SK-N-SH (cell line): ENCODE results near the gene KIF18B. TPM values are rescaled to one million over a fixed set of nuclear protein-coding genes. Genes with fewer than 3 reads are reported as not detected.

Source experiments
- CTCF ChIA-PET: fragments of 300-600, 350-600 bp; formaldehyde crosslinking; extraction: SDS; loops from one replicate; lab custom pipeline; 2021; lab: Yijun Ruan, JAX
- POLR2A ChIA-PET: fragments of 350-600 bp; sonication (Branson Sonifier 250); formaldehyde crosslinking; extraction: SDS; loops from one replicate; lab custom pipeline; 2020; ENCODE audit warnings: antibody characterized with exemption, inconsistent platforms; lab: Yijun Ruan, JAX
- DNase-seq: peaks from one replicate; pipeline ENCODE4 v3.0.0; 2012
- H2AFZ ChIP-seq: fragments of 200-600 bp; sonication (generic); 2 replicates; pipeline ENCODE4 v1.8.1; 2016; ENCODE audit warnings: antibody characterized with exemption, mild to moderate bottlenecking, low read depth
- H3F3A ChIP-seq: fragments of 200-600 bp; sonication (generic); replicated peaks from 2 replicates; pipeline ENCODE3; 2016; ENCODE audit warnings: antibody characterized with exemption, mild to moderate bottlenecking; ENCODE audit not compliant: insufficient read depth
- H3K27ac ChIP-seq, 2 experiments: fragments of 200-500 bp in 1 of 2; fragments of 200-600 bp in 1 of 2; sonication (Bioruptor generic) in 1 of 2; sonication (generic), shearing (Covaris generic) in 1 of 2; 2 replicates each; pipeline versions ENCODE4 v1.5.1 to v1.6.1; 2014 to 2016; ENCODE audit warnings: low read depth in 2 of 2, inconsistent platforms in 1 of 2, low read length in 1 of 2, mild to moderate bottlenecking in 1 of 2, mixed read lengths in 1 of 2
- H3K27me3 ChIP-seq: fragments of 200-600 bp; sonication (generic), shearing (Covaris generic); 2 replicates; pipeline ENCODE4 v1.6.1; 2016; ENCODE audit warnings: mixed run types; ENCODE audit not compliant: insufficient read depth
- H3K36me3 ChIP-seq, 2 experiments: fragments of 200-500 bp in 1 of 2; fragments of 200-600 bp in 1 of 2; sonication (Bioruptor generic) in 1 of 2; sonication (generic) in 1 of 2; replicated peaks in 1 of 2; 2 replicates each; pipeline versions ENCODE3 to v1.5.1; 2014 to 2016; ENCODE audit warnings: low read length in 1 of 2, mild to moderate bottlenecking in 1 of 2; ENCODE audit not compliant: insufficient read depth in 2 of 2, control insufficient read depth in 1 of 2
- H3K4me1 ChIP-seq, 2 experiments: fragments of 200-500 bp in 1 of 2; fragments of 200-600 bp in 1 of 2; sonication (Bioruptor generic) in 1 of 2; sonication (generic), shearing (Covaris generic) in 1 of 2; 2 replicates each; pipeline versions ENCODE4 v1.5.1 to v1.6.1; 2014 to 2016; ENCODE audit warnings: low read depth in 1 of 2, low read length in 1 of 2, mixed run types in 1 of 2; ENCODE audit not compliant: insufficient read depth in 2 of 2, control insufficient read depth in 1 of 2
- H3K4me2 ChIP-seq: fragments of 200-600 bp; sonication (generic), shearing (Covaris generic); 2 replicates; pipeline ENCODE4 v1.6.1; 2017; ENCODE audit warnings: mixed run types
- H3K4me3 ChIP-seq, 2 experiments: fragments of 200-500 bp in 1 of 2; fragments of 200-600 bp in 1 of 2; sonication (Bioruptor generic) in 1 of 2; sonication (generic), shearing (Covaris generic) in 1 of 2; 2 replicates each; pipeline versions ENCODE4 v1.5.1 to v1.8.1; 2014 to 2016; ENCODE audit warnings: low read depth in 2 of 2, inconsistent platforms in 1 of 2, low read length in 1 of 2, mild to moderate bottlenecking in 1 of 2, mixed read lengths in 1 of 2, moderate library complexity in 1 of 2
- H3K79me2 ChIP-seq: fragments of 200-600 bp; sonication (generic); 2 replicates; pipeline ENCODE4 v1.8.1; 2017; ENCODE audit warnings: mild to moderate bottlenecking; ENCODE audit not compliant: insufficient read depth
- H3K9ac ChIP-seq: fragments of 200-600 bp; sonication (generic); 2 replicates; pipeline ENCODE4 v1.6.1; 2017; ENCODE audit warnings: mixed run types
- H3K9me2 ChIP-seq: fragments of 200-600 bp; sonication (generic); 2 replicates; pipeline ENCODE4 v1.6.1; 2017; ENCODE audit warnings: mixed run types
- H3K9me3 ChIP-seq: fragments of 200-600 bp; sonication (generic); 2 replicates; pipeline ENCODE4 v1.6.1; 2017; ENCODE audit warnings: mixed run types, mild to moderate bottlenecking, moderate library complexity
- H4K20me1 ChIP-seq: fragments of 200-600 bp; sonication (generic); 2 replicates; pipeline ENCODE4 v1.6.1; 2017; ENCODE audit warnings: mild to moderate bottlenecking, mixed run types; ENCODE audit not compliant: insufficient read depth
- CHD2 ChIP-seq: fragments of 150-350 bp; IDR thresholded peaks from 2 replicates; pipeline ENCODE4 v1.6.1; 2018; ENCODE audit warnings: low read length; ENCODE audit not compliant: partially characterized antibody
- CTCF ChIP-seq: fragments of 200-600 bp; sonication (generic); IDR thresholded peaks from 2 replicates; pipeline ENCODE4 v1.6.1; 2017; ENCODE audit warnings: antibody characterized with exemption, mild to moderate bottlenecking, moderate library complexity
- ELF1 ChIP-seq: IDR thresholded peaks from 2 replicates; pipeline ENCODE4 v1.4.0; 2012
- EZH2phosphoT487 ChIP-seq: fragments of 200-600 bp; sonication (generic); IDR thresholded peaks from 2 replicates; pipeline ENCODE4 v1.6.1; 2017; ENCODE audit warnings: low read depth, mixed run types, mild to moderate bottlenecking, antibody characterized with exemption, moderate library complexity, borderline replicate concordance
- FOSL2 ChIP-seq: IDR thresholded peaks from 2 replicates; pipeline ENCODE4 v1.4.0; 2012; ENCODE audit warnings: low read depth, mild to moderate bottlenecking, moderate library complexity, borderline replicate concordance
- FOXM1 ChIP-seq: IDR thresholded peaks from 2 replicates; pipeline ENCODE4 v1.4.0; 2012; ENCODE audit warnings: low read depth, mild to moderate bottlenecking
- GABPA ChIP-seq: IDR thresholded peaks from 2 replicates; pipeline ENCODE4 v1.4.0; 2012; ENCODE audit warnings: low read depth, mild to moderate bottlenecking
- GATA2 ChIP-seq: sonication (generic); formaldehyde crosslinking; IDR thresholded peaks from 2 replicates; pipeline ENCODE4 v1.5.0; 2020; ENCODE audit warnings: mild to moderate bottlenecking, missing genetic modification reagents
- IRF3 ChIP-seq: fragments of 150-350 bp; IDR thresholded peaks from 2 replicates; pipeline ENCODE4 v1.6.1; 2016; ENCODE audit warnings: mild to moderate bottlenecking, low read depth, low read length
- NFIC ChIP-seq: IDR thresholded peaks from 2 replicates; pipeline ENCODE4 v1.4.0; 2012; ENCODE audit warnings: borderline replicate concordance
- NRF1 ChIP-seq: IDR thresholded peaks from 2 replicates; pipeline ENCODE4 v1.6.1; 2012; ENCODE audit warnings: low read depth, mild to moderate bottlenecking, low read length
- RAD21 ChIP-seq: IDR thresholded peaks from 2 replicates; pipeline ENCODE4 v1.6.1; 2012; ENCODE audit warnings: mild to moderate bottlenecking, low read length
- REST ChIP-seq: IDR thresholded peaks from 2 replicates; pipeline ENCODE4 v1.6.1; 2012; ENCODE audit warnings: mild to moderate bottlenecking, low read depth, low read length, moderate library complexity
- RFX5 ChIP-seq: IDR thresholded peaks from 2 replicates; pipeline ENCODE4 v1.6.1; 2012; ENCODE audit warnings: mild to moderate bottlenecking, improper control_type of control experiment, low read length
- RXRA ChIP-seq: IDR thresholded peaks from 2 replicates; pipeline ENCODE4 v1.4.0; 2012; ENCODE audit warnings: low read depth, mild to moderate bottlenecking, borderline replicate concordance
- SMC3 ChIP-seq: IDR thresholded peaks from 2 replicates; pipeline ENCODE4 v1.6.1; 2012; ENCODE audit warnings: low read depth, low read length, improper control_type of control experiment
- TCF12 ChIP-seq: IDR thresholded peaks from 2 replicates; pipeline ENCODE4 v1.4.0; 2012
- TEAD4 ChIP-seq: IDR thresholded peaks from 2 replicates; pipeline ENCODE4 v1.4.0; 2012; ENCODE audit warnings: mild to moderate bottlenecking, borderline replicate concordance; ENCODE audit not compliant: insufficient read depth
- YY1 ChIP-seq: IDR thresholded peaks from 2 replicates; pipeline ENCODE4 v1.4.0; 2012; ENCODE audit warnings: low read depth, mild to moderate bottlenecking
- WGBS: methylation state at CpG from one replicate; pipeline ENCODE4 v1.1.6; 2017; ENCODE audit warnings: low lambda C conversion rate; 5-methylcytosine and 5-hydroxymethylcytosine counted together
- polyA plus RNA-seq, 3 experiments: library from polyadenylated mRNA; depleted of rRNA; stranded (reverse); fragments of >200 nt; gene quantifications; 2 replicates each; pipeline ENCODE4 v1.2.3, GENCODE V29; 2012

The KIF18B gene
- polyA plus RNA-seq, 1 of the 3 experiments (the other 2 are of a cell fraction): 14.7 TPM

- no peak overlapping the region for H3K9ac ChIP-seq
- H3K27me3 ChIP-seq: no peaks in the 10 kb centered on the region
- H3K79me2 ChIP-seq: no peaks in the 10 kb centered on the region
- no peaks in the 10 kb centered on the region for H4K20me1 ChIP-seq
- no peaks in the 10 kb centered on the region for H3F3A ChIP-seq
- CTCF ChIA-PET: interaction anchor here (1.0 to 12.6 kb wide), 7 partner anchors 13 to 179 kb away, joined by 3 to 119 read pairs (median 6); partner anchors contain the start of genes ACBD4 and C1QL1
- WGBS: 81% methylated on average over 7 of the region's 8 CpGs
- H3K36me3 ChIP-seq: no peaks in the 10 kb centered on the region
- no peak overlapping the region for H2AFZ ChIP-seq
- H3K9me3 ChIP-seq: no peaks in the 10 kb centered on the region
- DNase-seq: no peak
- no peaks in the 10 kb centered on the region for H3K9me2 ChIP-seq
- no peak for TF ChIP-seq RXRA
- no peak for TF ChIP-seq ELF1
- no peak for TF ChIP-seq FOXM1
- TF ChIP-seq SMC3: no peak
- no peak for TF ChIP-seq NFIC
- TF ChIP-seq NRF1: no peak
- TF ChIP-seq CHD2: no peak
- no peak for TF ChIP-seq EZH2phosphoT487
- TF ChIP-seq CTCF: no peak
- no peak for TF ChIP-seq IRF3
- no peak for TF ChIP-seq RAD21
- TF ChIP-seq TCF12: no peak
- TF ChIP-seq FOSL2: no peak
- no peak for TF ChIP-seq GABPA
- TF ChIP-seq, all 33 proteins: peak for 0
- Histone ChIP-seq H3K4me1 (peaks cover 0 to 27% of the 10 kb centered on the region in 2 experiments; a peak in 1 of 4 replicates), H3K4me2 (no peak overlapping the region), H3K27ac (no peak overlapping the region), H3K4me3 (no peak overlapping the region)
- POLR2A ChIA-PET: interaction anchor here (1.0 to 1.3 kb wide), 2 partner anchors 64 to 206 kb away, joined by 3 read pairs; partner anchors contain the start of gene HEXIM2
These were observed 8.3 kb upstream of the KIF18B start for GRCh38 chr17:44955674-44956425.

- Histone ChIP-seq H3K27me3 (no peaks in the 10 kb centered on the region), H3K9me3 (no peaks in the 10 kb centered on the region), H3K9ac (no peak overlapping the region), H3K4me3 (no peak overlapping the region), H3F3A (peaks cover 4% of the 10 kb centered on the region), H3K36me3 (no peaks in the 10 kb centered on the region), H2AFZ (no peak overlapping the region), H3K9me2 (no peaks in the 10 kb centered on the region), H3K79me2 (no peaks in the 10 kb centered on the region), H3K4me2 (no peak overlapping the region), H4K20me1 (no peaks in the 10 kb centered on the region), H3K4me1 (peaks cover 0 to 27% of the 10 kb centered on the region in 2 experiments; a peak in 1 of 4 replicates), H3K27ac (no peak overlapping the region)
- WGBS: 82% methylated on average over 6 of the region's 6 CpGs
- no peak for DNase-seq
- CTCF ChIA-PET: interaction anchor here (0.6 to 12.6 kb wide), 3 partner anchors 15 to 941 kb away, joined by 3 to 119 read pairs (median 3); partner anchors contain the start of gene C1QL1
- POLR2A ChIA-PET: no interaction called here
- no peak for TF ChIP-seq TEAD4
- no peak for TF ChIP-seq SMC3
- no peak for TF ChIP-seq CHD2
- no peak for TF ChIP-seq ELF1
- no peak for TF ChIP-seq REST
- no peak for TF ChIP-seq NRF1
- no peak for TF ChIP-seq IRF3
- no peak for TF ChIP-seq GATA2
- no peak for TF ChIP-seq RFX5
- no peak for TF ChIP-seq YY1
These were observed 5.4 kb upstream of the KIF18B start for GRCh38 chr17:44952946-44953475.
